ENCODE measurements around the gene CYSLTR2. TPM values are rescaled to one million over a fixed set of nuclear protein-coding genes. Genes with fewer than 3 reads are reported as not detected.

Gene CYSLTR2
- total RNA-seq, 2 donors from 2014 or later: 0.14 to 4.0 TPM

GRCh38 chr13:48646791-48647190, 6.9 kb upstream of the CYSLTR2 start:
- H3K4me3 ChIP-seq: no peak overlapping the region
- no peak for DNase-seq (ENCODE audit: low spot score)
- no peaks in the 10 kb centered on the region for H3K36me3 ChIP-seq
- no peaks in the 10 kb centered on the region for H3K9me3 ChIP-seq
- no peak for TF ChIP-seq CTCF (IDR thresholded peaks at IDR 0.05)
- no peaks in the 10 kb centered on the region for H3K27me3 ChIP-seq (replicated peaks; ENCODE audit: insufficient read depth)
- H3K4me1 ChIP-seq (ENCODE audit: control insufficient read depth in 1 of 2, low read depth in 2 of 2): no peaks in the 10 kb centered on the region
- H3K27ac ChIP-seq: no peak overlapping the region
- no peak for ATAC-seq (ENCODE audit: insufficient number of reproducible peaks, low FRiP score, low read depth)

GRCh38 chr13:48647625-48648024, 6.1 kb upstream of the CYSLTR2 start:
- no peak for TF ChIP-seq CTCF (IDR thresholded peaks at IDR 0.05)
- DNase-seq (ENCODE audit: low spot score) (no peak), ATAC-seq (ENCODE audit: insufficient number of reproducible peaks, low FRiP score, low read depth) (no peak)
- Histone ChIP-seq H3K4me3 (no peak overlapping the region), H3K9me3 (no peaks in the 10 kb centered on the region), H3K27ac (no peak overlapping the region), H3K4me1 (ENCODE audit: control insufficient read depth in 1 of 2, low read depth in 2 of 2) (no peaks in the 10 kb centered on the region), H3K27me3 (replicated peaks; ENCODE audit: insufficient read depth) (no peaks in the 10 kb centered on the region), H3K36me3 (no peaks in the 10 kb centered on the region)

- Histone ChIP-seq H3K27ac (no peak overlapping the region), H3K27me3 (replicated peaks; ENCODE audit: insufficient read depth) (no peaks in the 10 kb centered on the region), H3K36me3 (no peaks in the 10 kb centered on the region), H3K4me3 (no peak overlapping the region), H3K9me3 (no peaks in the 10 kb centered on the region), H3K4me1 (ENCODE audit: control insufficient read depth in 1 of 2, low read depth in 2 of 2) (no peaks in the 10 kb centered on the region)
- DNase-seq (ENCODE audit: low spot score) (no peak), ATAC-seq (ENCODE audit: insufficient number of reproducible peaks, low FRiP score, low read depth) (no peak)
- no peak for TF ChIP-seq CTCF (IDR thresholded peaks at IDR 0.05)
These were observed 5.3 kb upstream of the CYSLTR2 start for GRCh38 chr13:48648446-48648845.

GRCh38 chr13:48652851-48653471, 768 bp upstream of the CYSLTR2 start:
- Histone ChIP-seq H3K4me3 (no peak overlapping the region), H3K27ac (no peak overlapping the region), H3K4me1 (ENCODE audit: control insufficient read depth in 1 of 2, low read depth in 2 of 2) (no peaks in the 10 kb centered on the region), H3K9me3 (no peaks in the 10 kb centered on the region), H3K36me3 (no peaks in the 10 kb centered on the region), H3K27me3 (replicated peaks; ENCODE audit: insufficient read depth) (no peaks in the 10 kb centered on the region)
- no peak for TF ChIP-seq CTCF (IDR thresholded peaks at IDR 0.05)
- no peak for ATAC-seq (ENCODE audit: insufficient number of reproducible peaks, low FRiP score, low read depth)
- no peak for DNase-seq (ENCODE audit: low spot score)

- Histone ChIP-seq H3K36me3 (no peaks in the 10 kb centered on the region), H3K4me3 (no peak overlapping the region), H3K27me3 (replicated peaks; ENCODE audit: insufficient read depth) (no peaks in the 10 kb centered on the region), H3K9me3 (no peaks in the 10 kb centered on the region), H3K27ac (no peak overlapping the region), H3K4me1 (ENCODE audit: control insufficient read depth in 1 of 2, low read depth in 2 of 2) (no peaks in the 10 kb centered on the region)
- DNase-seq (ENCODE audit: low spot score): no peak
- TF ChIP-seq CTCF (IDR thresholded peaks at IDR 0.05): no peak
- ATAC-seq (ENCODE audit: insufficient number of reproducible peaks, low FRiP score, low read depth): no peak
These were observed 782 bp downstream of the CYSLTR2 start for GRCh38 chr13:48654511-48654910.
